HG02588 (cell line): ENCODE data around the gene OR6B2.
"Not testable (repeated sequence)": the region's sequence is repeated elsewhere in the genome, so short reads cannot be mapped to it uniquely, and the experiment has no call there.

Experiments used
- ATAC-seq: cut with Tn5 transposase; IDR thresholded peaks from one replicate; pipeline ENCODE4 v1.9.1; 2021; ENCODE audit warnings: mild to moderate bottlenecking, moderate library complexity; ENCODE audit not compliant: unreplicated experiment

Gene OR6B2

DNA sequence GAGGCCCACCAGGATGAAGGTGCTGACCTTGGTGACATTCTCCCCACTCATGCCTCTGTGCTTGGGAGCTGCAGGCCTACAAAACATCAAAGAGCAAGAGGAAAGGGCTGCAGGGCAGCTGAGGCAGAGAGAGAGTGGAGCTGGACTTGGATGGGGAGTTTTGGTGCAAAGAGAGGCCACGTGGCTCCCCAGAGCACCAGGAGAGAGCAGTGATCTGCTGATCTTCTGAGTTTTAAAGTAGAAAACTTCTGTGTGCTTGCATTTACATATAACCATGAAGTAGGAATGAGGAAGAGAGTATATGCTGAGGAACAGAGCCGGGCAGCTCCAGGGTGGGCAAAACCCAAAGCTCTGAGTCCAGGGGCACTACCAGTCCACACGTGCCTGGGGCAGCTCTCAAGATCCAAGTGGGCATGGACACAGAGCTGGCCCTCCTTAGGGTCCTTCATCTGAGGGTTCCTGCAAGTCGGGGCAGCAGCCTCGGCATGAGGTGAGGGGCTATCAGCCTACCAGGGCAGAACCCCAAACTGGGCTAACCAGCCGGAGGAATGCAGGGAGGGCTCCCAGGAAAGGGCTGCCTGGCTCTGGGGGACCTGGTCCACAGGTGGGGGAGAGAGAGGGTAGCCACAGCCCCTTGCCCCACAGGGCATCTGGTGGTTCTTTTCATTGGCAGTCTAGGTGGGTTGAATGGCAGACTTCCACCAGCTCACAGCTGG lies at the start of gene OR6B2:
OR6B2 (minus strand) TSS at position 51 of the 716 bp plus-strand sequence; CDS start at position 51, 0 bp downstream.
- ATAC-seq, result no peak

GRCh38 chr2:240078631-240079030 lies 48.4 kb upstream of the OR6B2 start:
- no peak for ATAC-seq

DNA sequence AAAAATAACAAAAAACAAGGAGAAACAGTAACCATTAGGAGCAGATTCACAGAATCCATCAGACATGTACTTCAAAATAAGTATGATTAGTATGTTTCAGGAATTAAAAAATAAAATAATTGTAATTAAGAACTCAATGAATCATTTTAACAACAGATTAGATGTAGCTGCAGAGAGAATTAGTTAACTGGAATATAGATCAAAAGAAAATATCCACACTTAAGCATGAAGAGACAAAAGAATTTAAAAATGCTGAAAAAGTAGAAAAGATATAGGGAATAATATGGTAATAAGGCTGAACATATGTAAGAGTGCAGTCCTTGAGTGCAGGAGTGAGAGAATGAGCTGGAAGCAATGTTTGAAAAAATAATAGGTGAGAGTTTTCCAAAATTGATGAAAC lies 47.2 kb upstream of the OR6B2 start:
- ATAC-seq, result no peak

- ATAC-seq, result no peak
Measured at GRCh38 chr2:240074545-240074944, 44.3 kb upstream of the OR6B2 start.

DNA sequence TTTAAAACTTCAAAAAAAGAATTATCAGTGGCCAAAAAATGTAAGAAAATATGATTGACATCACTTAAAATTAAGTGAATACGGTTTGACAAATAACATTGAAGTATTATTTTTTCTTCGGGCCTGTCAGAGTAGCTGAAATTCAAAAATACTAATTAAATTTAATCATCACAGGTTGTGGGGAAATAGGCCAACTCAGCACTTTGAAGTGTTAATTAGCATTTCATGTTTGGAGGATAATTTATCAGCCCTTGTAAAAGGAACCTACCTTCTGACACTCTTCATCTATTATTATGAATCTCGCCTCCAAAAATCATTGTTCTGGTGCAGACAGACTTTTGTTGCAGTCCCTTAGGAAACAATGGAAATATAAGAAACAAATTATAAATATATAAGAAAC lies 40.7 kb upstream of the OR6B2 start:
- ATAC-seq, result no peak

- ATAC-seq, result no peak
Measured at GRCh38 chr2:240069829-240070228, 39.6 kb upstream of the OR6B2 start.

DNA sequence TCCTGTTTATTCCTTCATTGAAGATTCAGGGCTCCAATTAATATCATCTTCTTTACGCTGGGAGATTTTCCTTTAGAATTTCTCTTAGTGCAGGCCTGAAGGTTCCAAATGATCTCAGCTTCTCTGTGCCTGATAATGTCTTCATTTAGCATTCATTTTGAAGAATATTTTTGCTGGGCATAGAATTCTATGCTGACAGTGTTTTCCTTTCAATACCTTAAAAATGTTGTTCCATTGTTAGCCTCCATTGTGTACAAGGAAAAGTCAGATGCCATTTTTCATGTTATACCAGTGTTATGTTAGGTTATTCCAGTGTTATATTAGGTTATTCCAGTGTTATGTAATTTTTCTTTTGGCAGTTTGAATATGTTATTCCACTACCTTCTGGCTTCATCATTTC lies 38.0 kb upstream of the OR6B2 start:
- no peak for ATAC-seq

DNA sequence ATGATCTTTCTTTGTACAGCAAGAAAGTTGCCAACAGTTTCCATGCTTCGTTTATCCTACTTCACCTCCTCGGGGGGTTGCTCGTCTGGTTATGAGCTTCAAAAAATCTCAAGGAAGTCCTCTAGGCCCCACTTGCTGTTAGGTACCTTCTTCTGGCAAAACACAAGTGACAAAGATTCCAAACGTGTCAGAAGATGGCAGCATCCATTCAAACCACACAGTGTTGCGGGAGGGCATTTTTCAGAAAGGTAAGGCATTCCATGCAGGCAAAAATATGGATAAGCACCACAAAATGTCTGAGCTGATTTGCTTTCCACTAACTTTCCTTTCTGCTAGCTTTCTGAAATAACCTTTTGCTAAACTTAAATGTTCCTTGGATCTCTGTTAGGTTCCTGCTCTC lies 36.3 kb upstream of the OR6B2 start:
- no peak for ATAC-seq

- no peak for ATAC-seq
Measured at GRCh38 chr2:240064898-240065297, 34.7 kb upstream of the OR6B2 start.

GRCh38 chr2:240060977-240061591 lies 30.9 kb upstream of the OR6B2 start:
- ATAC-seq, result no peak

DNA sequence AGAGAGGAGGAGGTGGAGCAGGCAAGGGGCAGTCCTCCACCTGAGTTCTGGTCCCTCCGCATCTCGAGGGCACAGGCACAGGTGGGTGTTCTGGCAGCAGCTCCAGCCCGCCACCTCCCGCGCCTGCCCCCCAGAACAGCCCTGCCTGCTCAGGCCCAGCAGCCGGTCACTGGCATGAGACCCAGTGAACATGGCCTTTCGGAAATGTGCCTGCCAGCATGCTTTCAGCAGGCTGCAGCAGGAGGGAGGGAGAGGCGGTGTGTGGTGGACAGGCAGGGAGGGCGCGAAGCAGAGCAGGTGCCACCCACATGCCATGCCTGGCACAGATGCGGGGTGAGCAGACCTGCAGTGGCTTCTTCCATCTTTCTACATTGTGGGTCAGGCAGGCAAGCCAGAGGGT lies 26.4 kb upstream of the OR6B2 start:
- ATAC-seq, result no peak

- no peak for ATAC-seq
Measured at GRCh38 chr2:240055177-240055917, 25.1 kb upstream of the OR6B2 start.

DNA sequence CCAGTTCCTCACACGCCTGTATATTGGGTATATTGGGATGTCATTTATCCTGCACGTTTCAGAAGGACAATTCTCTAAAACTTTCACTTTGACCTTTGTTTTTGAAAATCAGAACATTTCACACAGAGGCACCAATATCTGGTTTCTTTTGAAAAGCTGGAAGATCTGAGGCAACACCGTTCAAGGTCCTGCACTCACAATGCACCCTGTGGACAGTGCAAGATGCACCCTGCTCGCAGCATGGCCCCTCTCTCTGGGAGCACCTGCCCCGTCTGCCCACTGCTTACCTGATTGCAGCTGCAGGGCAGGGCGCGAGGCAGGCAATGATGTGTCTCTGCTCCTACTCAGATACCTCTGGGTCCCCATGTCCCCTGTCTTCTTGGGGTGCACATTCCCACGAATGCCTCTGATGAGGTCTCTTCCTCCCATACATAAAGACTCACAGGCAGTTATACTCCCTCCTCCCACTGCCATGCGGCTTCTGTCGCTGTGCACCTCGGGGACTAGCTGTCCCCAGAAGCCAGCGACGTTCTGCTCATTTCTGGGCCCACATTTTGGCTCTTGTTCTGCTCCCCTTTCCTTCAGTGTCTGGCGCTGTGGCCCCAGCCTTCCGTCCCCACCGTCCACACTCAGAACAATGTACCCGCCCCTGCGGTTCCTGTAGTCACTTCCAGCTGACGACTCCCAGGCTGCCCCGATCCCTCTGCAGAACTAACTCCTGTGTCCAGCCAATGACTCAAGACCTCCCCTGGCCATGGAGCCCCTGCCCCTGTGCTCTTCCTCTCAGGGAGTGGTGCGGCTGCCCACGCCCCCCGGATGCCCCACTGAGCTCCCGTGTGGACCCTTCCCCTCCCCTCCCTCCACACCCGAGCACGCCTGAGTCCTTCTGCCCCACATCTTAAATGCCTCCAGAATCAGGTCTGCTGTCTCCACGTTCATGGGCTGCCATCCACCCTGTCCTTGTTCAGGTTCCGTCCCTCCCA lies 23.2 kb upstream of the OR6B2 start, which contains the start of gene OR6B3:
OR6B3 (minus strand) TSS at position 349 of the 983 bp plus-strand sequence.
- ATAC-seq, result no peak

- no peak for ATAC-seq
Measured at GRCh38 chr2:240052524-240052923, 22.3 kb upstream of the OR6B2 start.

- ATAC-seq, result no peak
Measured at GRCh38 chr2:240051697-240052096, 21.5 kb upstream of the OR6B2 start.

DNA sequence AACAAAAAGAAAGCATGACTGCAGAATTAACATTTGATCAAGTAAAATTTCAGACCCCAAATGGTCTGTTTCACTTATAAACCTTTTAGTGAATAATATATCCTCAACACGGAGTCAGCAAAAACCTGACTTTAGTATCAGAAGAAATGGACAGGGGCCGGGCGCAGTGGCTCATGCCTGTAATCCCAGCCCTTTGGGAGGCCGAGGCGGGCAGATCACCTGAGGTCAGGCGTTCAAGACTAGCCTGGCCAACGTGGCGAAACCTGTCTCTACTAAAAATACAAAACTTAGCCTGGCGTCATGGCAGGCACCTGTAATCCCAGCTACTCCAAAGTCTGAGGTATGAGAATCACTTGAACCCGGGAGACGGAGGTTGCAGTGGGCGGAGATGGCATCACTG lies 20.0 kb upstream of the OR6B2 start:
- no peak for ATAC-seq

DNA sequence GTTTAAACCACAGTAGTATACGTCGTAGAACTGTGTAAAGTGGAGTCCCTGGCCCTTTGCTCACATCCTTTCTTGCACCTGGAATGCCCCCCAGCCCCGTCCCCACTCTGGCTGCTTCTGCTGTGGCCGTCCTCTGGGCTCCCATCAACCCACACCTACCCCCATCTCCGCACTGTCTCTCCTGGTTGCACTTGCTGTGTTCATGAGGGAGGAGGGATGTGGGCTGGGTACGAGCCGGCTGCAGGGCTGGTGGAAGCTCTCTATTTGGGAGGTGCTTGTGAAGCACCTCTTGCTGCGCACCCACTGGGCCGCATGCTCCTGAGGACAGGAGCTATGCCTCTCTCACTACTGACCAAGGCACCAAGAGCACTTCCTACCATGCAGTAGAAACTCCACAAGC lies 18.0 kb upstream of the OR6B2 start:
- no peak for ATAC-seq

GRCh38 chr2:240045098-240045497 lies 14.9 kb upstream of the OR6B2 start:
- ATAC-seq, result no peak

DNA sequence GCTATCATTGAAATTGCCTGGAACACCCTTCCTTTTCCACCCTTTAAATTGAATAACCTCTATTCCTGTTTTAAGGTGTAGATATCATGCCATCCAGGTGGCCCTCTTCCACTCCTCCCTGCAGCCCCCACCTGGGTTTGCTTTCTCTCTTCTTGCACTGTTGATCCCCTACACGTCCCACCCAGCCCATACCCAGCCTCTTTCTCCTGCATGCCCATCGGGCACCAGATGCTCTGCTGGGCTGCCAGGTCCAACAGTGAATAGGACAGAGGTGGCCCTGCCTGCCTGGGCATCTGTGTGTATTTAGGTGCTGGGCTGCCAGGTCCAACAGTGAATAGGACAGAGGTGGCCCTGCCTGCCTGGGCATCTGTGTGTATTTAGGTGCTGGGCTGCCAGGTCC lies 13.9 kb upstream of the OR6B2 start:
- not testable (repeated sequence) for ATAC-seq

GRCh38 chr2:240043279-240043989 lies 13.2 kb upstream of the OR6B2 start:
- no peak for ATAC-seq
